Myocyte (in vitro differentiated cells): Measurements from ENCODE around the gene STK35. TPM values are rescaled to one million over a fixed set of nuclear protein-coding genes. Genes with fewer than 3 reads are reported as not detected.
"Not testable (repeated sequence)": the region's sequence is repeated elsewhere in the genome, so short reads cannot be mapped to it uniquely, and the experiment has no call there.

Experiments used
- DNase-seq: peaks from one replicate; pipeline ENCODE4 v3.0.0-alpha.2; 2012; ENCODE audit warnings: low read depth
- total RNA-seq: library from RNA; depleted of rRNA; stranded (reverse); fragments of >200 nt; gene quantifications from 2 replicates; pipeline ENCODE4 v1.2.3, GENCODE V29; 2014

STK35 gene
- total RNA-seq, 1 donor from 2014 or later: 10.5 TPM

- no peak for DNase-seq
Measured at GRCh38 chr20:2156666-2157624, 55.3 kb downstream of the STK35 start.

- no peak for DNase-seq
Measured at GRCh38 chr20:2162125-2162822, 60.6 kb downstream of the STK35 start.

- DNase-seq: no peak
Measured at GRCh38 chr20:2162823-2163166, 61.2 kb downstream of the STK35 start.

GRCh38 chr20:2163312-2163711 is 61.7 kb downstream of the STK35 start:
- DNase-seq: no peak

- DNase-seq: no peak
Measured at GRCh38 chr20:2163757-2164156, 62.1 kb downstream of the STK35 start.

- DNase-seq: no peak
Measured at GRCh38 chr20:2164421-2164820, 62.8 kb downstream of the STK35 start.

- no peak for DNase-seq
Measured at GRCh38 chr20:2164966-2165365, 63.3 kb downstream of the STK35 start.

- no peak for DNase-seq
Measured at GRCh38 chr20:2165871-2166270, 64.2 kb downstream of the STK35 start.

- no peak for DNase-seq
Measured at GRCh38 chr20:2167112-2167511, 65.5 kb downstream of the STK35 start.

GRCh38 chr20:2168946-2169345 is 67.3 kb downstream of the STK35 start:
- DNase-seq: no peak

GRCh38 chr20:2169456-2170088 is 67.9 kb downstream of the STK35 start:
- DNase-seq: no peak

GRCh38 chr20:2170404-2170803 is 68.8 kb downstream of the STK35 start:
- DNase-seq: no peak

- DNase-seq: no peak
Measured at GRCh38 chr20:2171266-2171790, 69.7 kb downstream of the STK35 start.

- not testable (repeated sequence) for DNase-seq
Measured at GRCh38 chr20:2171840-2172239, 70.2 kb downstream of the STK35 start.

GRCh38 chr20:2172305-2173175 is 70.9 kb downstream of the STK35 start:
- peak; percentile 71 for DNase-seq

GRCh38 chr20:2173186-2173585 is 71.6 kb downstream of the STK35 start:
- DNase-seq: no peak

GRCh38 chr20:2174067-2174466 is 72.4 kb downstream of the STK35 start:
- no peak for DNase-seq

- no peak for DNase-seq
Measured at GRCh38 chr20:2176946-2177345, 75.3 kb downstream of the STK35 start.

- no peak for DNase-seq
Measured at GRCh38 chr20:2178318-2179232, 76.9 kb downstream of the STK35 start.

- no peak for DNase-seq
Measured at GRCh38 chr20:2179233-2179580, 77.6 kb downstream of the STK35 start.
